ENCODE measurements around the gene CLIC2. TPM values are rescaled to one million over a fixed set of nuclear protein-coding genes. Genes with fewer than 3 reads are reported as not detected.

The CLIC2 gene
- total RNA-seq, 1 experiment from 2014 or later, result 2.7 TPM

DNA sequence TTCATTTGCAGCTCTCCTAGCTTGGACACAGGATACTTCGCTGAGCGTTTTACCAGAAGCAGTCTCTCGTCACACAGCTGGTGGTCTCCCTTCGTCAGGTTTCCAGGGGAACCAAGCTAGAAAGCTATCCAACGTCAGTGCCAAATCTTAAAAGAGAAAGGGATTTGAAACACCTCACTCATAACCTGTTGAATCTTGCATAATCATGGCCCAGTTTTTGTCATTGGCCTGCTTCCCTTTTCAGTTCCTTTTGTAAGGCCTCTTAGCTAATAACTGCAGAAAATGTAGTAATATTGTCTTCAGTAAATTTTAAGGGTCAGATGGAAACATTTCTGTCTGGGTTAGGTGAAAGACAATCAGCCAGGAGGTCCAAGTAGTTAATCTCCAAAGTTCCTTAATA is 92.1 kb downstream of the CLIC2 start:
- POLR2A ChIA-PET (ENCODE audit: low non-redundant PET), result no interaction called here
- H3K27ac ChIP-seq (ENCODE audit: low read depth, low read length, poor library complexity, severe bottlenecking), result no peak overlapping the region
- no peaks in the 10 kb centered on the region for H3K27me3 ChIP-seq (replicated peaks; ENCODE audit: insufficient read depth, low read depth, low read length, poor library complexity)
- H3K4me1 ChIP-seq (ENCODE audit: insufficient read depth, low read length, poor library complexity, severe bottlenecking), result no peaks in the 10 kb centered on the region
- peaks cover 18% of the 10 kb centered on the region for H3K36me3 ChIP-seq (ENCODE audit: insufficient read depth, low read length, poor library complexity, severe bottlenecking)
- CTCF ChIA-PET, result no interaction called here
- TF ChIP-seq CTCF (conservative IDR thresholded peaks at IDR 0.05; ENCODE audit: low read depth, low read length) (no peak), EZH2 (IDR thresholded peaks at IDR 0.05; ENCODE audit: borderline replicate concordance, low read depth, low read length, poor library complexity, severe bottlenecking) (no peak)
- H3K9me3 ChIP-seq (ENCODE audit: low read depth, low read length, poor library complexity, severe bottlenecking), result no peaks in the 10 kb centered on the region
- no peak for DNase-seq (ENCODE audit: low spot score)
- intact Hi-C loops (cut with micrococcal nuclease; ENCODE audit: unreplicated experiment), result no loop called here
- no peak overlapping the region for H3K4me3 ChIP-seq (ENCODE audit: low read depth, low read length, poor library complexity, severe bottlenecking)
- BruUV-seq (replicated peaks), result no TSS peak

- Histone ChIP-seq H3K9me3 (ENCODE audit: low read depth, low read length, poor library complexity, severe bottlenecking) (no peaks in the 10 kb centered on the region), H3K4me1 (ENCODE audit: insufficient read depth, low read length, poor library complexity, severe bottlenecking) (no peaks in the 10 kb centered on the region), H3K4me3 (ENCODE audit: low read depth, low read length, poor library complexity, severe bottlenecking) (no peak overlapping the region), H3K36me3 (ENCODE audit: insufficient read depth, low read length, poor library complexity, severe bottlenecking) (peaks cover 43% of the 10 kb centered on the region), H3K27ac (ENCODE audit: low read depth, low read length, poor library complexity, severe bottlenecking) (no peak overlapping the region), H3K27me3 (replicated peaks; ENCODE audit: insufficient read depth, low read depth, low read length, poor library complexity) (no peaks in the 10 kb centered on the region)
- BruUV-seq (replicated peaks), result no TSS peak
- ChIA-PET CTCF (interaction anchor here (1.1 kb wide), 1 partner anchor 22 kb away, joined by 3 read pairs; no protein-coding TSS in a partner anchor), POLR2A (ENCODE audit: low non-redundant PET) (no interaction called here)
- intact Hi-C loops (cut with micrococcal nuclease; ENCODE audit: unreplicated experiment), result no loop called here
- no peak for DNase-seq (ENCODE audit: low spot score)
- TF ChIP-seq EZH2 (IDR thresholded peaks at IDR 0.05; ENCODE audit: borderline replicate concordance, low read depth, low read length, poor library complexity, severe bottlenecking) (no peak), CTCF (conservative IDR thresholded peaks at IDR 0.05; ENCODE audit: low read depth, low read length) (no peak)
Observed at GRCh38 chrX:155237719-155238118, 96.7 kb downstream of the CLIC2 start.

DNA sequence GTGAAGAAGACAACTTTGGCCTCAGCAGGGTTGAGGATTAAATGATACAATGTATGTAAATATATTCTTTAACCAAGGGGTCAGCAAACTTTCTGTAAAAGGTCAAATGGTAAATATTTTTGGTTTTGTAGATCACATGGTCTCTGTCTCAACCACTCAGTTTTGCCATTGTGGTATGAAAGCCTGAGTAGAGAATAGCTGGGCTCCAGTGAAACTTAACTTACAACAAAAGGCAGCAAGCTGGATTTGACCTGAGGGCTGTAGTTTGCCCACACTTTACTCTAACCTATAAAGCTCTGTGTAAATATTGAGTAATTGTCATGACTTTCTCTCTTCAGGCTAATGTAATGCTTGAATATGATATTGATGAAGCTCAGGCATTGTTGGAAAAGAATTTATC is 98.5 kb downstream of the CLIC2 start:
- intact Hi-C loops (cut with micrococcal nuclease; ENCODE audit: unreplicated experiment), result no loop called here
- H3K36me3 ChIP-seq (ENCODE audit: insufficient read depth, low read length, poor library complexity, severe bottlenecking), result peaks cover 47% of the 10 kb centered on the region
- H3K27ac ChIP-seq (ENCODE audit: low read depth, low read length, poor library complexity, severe bottlenecking), result no peak overlapping the region
- H3K27me3 ChIP-seq (replicated peaks; ENCODE audit: insufficient read depth, low read depth, low read length, poor library complexity), result no peaks in the 10 kb centered on the region
- no TSS peak for BruUV-seq (replicated peaks)
- TF ChIP-seq EZH2 (IDR thresholded peaks at IDR 0.05; ENCODE audit: borderline replicate concordance, low read depth, low read length, poor library complexity, severe bottlenecking) (no peak), CTCF (conservative IDR thresholded peaks at IDR 0.05; ENCODE audit: low read depth, low read length) (no peak)
- DNase-seq (ENCODE audit: low spot score), result no peak
- POLR2A ChIA-PET (ENCODE audit: low non-redundant PET), result no interaction called here
- no peaks in the 10 kb centered on the region for H3K9me3 ChIP-seq (ENCODE audit: low read depth, low read length, poor library complexity, severe bottlenecking)
- CTCF ChIA-PET, result no interaction called here
- no peaks in the 10 kb centered on the region for H3K4me1 ChIP-seq (ENCODE audit: insufficient read depth, low read length, poor library complexity, severe bottlenecking)
- H3K4me3 ChIP-seq (ENCODE audit: low read depth, low read length, poor library complexity, severe bottlenecking), result no peak overlapping the region

All from A673 (cell line).